Tibial nerve (tissue), 4 donors: ENCODE data around the gene RAD51.

Source experiments
- CTCF ChIP-seq, 5 experiments: fragments of 200-600 bp in 3 of 5; fragments of 450-650 bp in 2 of 5; sonication (generic) in 3 of 5; IDR thresholded peaks; one replicate each; pipeline ENCODE4 v1.5.1; 2016 to 2019; ENCODE audit warnings: antibody characterized with exemption in 5 of 5, mild to moderate bottlenecking in 3 of 5, moderate library complexity in 2 of 5
- EP300 ChIP-seq, 2 donors: sonication (generic); formaldehyde crosslinking; IDR thresholded peaks; one replicate each; pipeline ENCODE4 v1.6.1; 2017; ENCODE audit warnings: antibody characterized with exemption in 2 of 2, mild to moderate bottlenecking in 1 of 2
- POLR2A ChIP-seq, 2 donors: fragments of 450-650 bp; IDR thresholded peaks; one replicate each; pipeline ENCODE4 v1.6.1; 2017; ENCODE audit warnings: antibody characterized with exemption in 2 of 2, mild to moderate bottlenecking in 2 of 2, moderate library complexity in 2 of 2

- TF ChIP-seq CTCF (IDR thresholded peaks at IDR 0.05) = peak in 3 of 5 experiments; percentile 22 to 58 (median 31)
- TF ChIP-seq POLR2A (IDR thresholded peaks at IDR 0.05) = peak; percentile 3 to 61
- TF ChIP-seq EP300 (IDR thresholded peaks at IDR 0.05) = peak; percentile 81 to 97
These were observed 60.2 kb downstream of the RAD51 start, which contains the start of gene RMDN3 for GRCh38 chr15:40754883-40755811.
